Renal pelvis (tissue), 4 donors: ENCODE measurements around the gene MACROD1. TPM values are rescaled to one million over a fixed set of nuclear protein-coding genes. Genes with fewer than 3 reads are reported as not detected.
"Not testable (repeated sequence)": the region's sequence is repeated elsewhere in the genome, so short reads cannot be mapped to it uniquely, and the experiment has no call there.

ENCODE experiments used
- DNase-seq: peaks from one replicate; pipeline ENCODE4 v3.0.0-alpha.2; 2013
- polyA plus RNA-seq, 3 donors: library from polyadenylated mRNA; unstranded; fragments of 120-200 nt; gene quantifications; one replicate each; pipeline ENCODE4 v1.2.1, GENCODE V29; 2013; ENCODE audit not compliant: insufficient read length in 3 of 3

MACROD1 gene
- polyA plus RNA-seq, 3 donors = 15.2 to 18.9 (median 16.1) TPM

DNA sequence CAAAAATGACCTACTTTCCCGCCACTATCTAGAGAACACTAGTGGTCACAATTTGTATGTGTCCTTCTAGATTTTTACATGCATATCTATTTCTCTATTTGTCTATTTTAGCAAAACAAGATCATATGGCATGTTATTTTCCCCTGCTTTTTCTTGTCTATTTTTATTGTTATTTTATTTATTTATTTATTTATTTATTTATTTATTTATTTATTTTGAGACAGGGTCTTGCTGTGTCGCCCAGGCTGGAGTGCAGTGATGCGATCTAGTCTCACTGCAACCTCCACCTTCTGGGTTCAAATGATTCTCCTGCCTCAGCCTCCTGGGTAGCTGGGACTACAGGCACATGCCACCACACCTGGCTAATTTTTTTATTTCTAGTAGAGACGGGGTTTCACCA lies 202.0 kb downstream of the MACROD1 start:
- not testable (repeated sequence) for DNase-seq

DNA sequence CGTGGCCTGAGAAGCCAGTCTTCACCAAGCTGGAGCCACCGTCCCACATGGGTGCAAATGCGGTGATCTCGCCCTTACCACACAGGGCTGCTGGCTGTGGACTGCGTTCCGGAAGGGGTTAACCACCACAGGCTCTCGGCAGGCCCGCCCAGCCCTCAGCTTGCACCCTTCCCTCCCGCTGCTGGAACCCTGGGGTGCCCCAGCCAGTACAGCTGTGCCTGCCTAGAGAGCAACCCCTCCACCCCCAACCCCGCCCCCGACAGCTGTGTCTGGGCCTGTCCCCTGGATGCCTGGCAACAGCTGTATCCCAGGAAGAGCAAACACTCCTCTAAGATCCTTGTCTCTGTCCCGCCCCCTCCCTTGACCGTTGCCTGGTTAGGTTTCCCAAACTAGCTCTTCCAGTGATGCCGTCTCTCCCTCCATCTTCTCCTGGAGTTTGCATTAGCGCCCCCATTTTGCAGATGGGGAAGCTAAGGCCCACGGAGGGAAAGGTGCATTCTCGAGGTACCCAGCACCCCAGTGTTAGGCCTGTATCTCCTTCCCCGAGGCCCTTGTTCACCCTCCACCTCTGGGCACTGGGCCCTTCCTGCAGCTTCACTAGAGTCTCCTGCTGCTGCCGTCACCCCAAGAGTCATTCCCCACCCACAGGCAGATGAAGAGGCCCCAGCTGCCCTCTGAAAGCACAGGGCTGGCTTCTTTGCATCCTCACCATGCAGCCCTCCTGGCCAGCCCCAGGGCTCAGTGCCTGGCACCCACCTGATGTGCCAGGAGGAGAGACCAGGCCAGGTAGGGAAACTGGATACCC lies 204.1 kb downstream of the MACROD1 start:
- DNase-seq = peak; percentile 47

DNA sequence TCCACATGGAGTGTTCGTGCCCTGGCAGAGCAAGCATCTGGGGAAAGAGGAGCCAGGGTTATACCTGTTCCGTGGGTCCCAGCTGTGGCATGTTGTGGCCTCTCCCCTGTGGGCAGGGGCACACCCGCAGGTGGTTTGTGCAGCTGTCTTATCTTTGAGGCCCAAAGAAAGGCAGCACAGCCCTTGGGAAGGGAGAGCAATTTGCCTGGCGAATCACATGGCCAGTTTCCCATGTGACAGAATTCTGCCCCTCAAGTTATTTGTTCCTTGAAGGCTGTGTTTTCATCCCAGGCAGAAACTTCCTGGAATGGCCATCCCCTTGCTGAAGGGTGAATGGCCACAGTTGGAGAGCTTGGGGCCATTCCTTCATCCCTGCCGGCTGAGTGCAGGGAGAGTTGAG lies 207.9 kb downstream of the MACROD1 start:
- DNase-seq = no peak

DNA sequence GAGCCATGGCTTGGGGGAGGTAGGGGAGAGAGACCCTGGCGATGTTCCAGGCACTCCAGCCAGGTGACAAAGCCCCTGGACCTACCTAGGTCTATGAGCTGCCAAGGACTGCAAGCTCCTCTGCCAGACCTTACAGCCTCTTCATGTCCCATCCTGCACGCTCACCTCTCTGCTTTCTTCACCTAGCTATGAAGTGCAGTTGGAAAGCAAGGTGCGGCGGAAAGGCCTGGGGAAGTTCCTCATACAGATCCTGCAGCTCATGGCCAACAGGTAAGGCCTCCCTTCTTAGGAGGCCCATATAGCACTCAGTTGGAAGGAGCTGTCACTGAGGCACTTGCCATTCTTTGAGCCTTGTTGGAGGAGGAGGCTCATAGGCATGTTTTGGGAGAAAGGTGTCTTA lies 213.3 kb downstream of the MACROD1 start:
- DNase-seq = no peak

DNA sequence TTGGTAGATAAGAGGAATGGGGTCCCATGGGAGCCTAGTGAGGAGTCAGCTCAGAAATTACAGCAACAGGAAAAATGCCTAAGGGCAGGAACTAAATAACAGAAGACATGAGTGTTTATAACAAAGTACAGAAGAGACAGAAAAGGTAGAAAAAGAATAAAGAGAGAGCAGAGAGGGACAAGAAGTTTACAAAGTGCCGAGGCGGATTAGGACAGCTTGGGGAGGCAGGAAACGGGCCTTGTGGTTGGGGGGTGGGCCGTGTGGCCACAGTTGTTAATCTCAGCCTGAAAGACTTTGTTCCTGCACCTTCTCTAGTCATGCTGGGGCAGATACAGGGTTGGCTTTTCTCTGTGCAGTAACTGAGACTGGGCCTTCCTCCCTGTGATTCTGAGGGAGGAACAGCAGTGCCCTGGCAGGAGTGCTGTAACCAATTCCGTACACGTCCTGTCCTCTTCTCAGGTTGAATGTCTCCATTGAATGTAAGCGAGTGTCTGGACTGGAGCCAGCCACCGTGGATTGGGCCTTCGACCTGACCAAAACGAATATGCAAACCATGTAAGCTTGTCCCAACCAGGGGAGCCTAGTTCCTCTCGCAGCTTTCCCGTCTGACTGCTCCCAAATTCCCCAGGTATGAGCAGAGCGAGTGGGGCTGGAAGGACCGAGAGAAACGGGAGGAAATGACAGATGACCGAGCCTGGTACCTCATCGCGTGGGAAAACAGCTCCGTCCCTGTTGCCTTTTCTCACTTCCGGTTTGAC lies 214.0 kb downstream of the MACROD1 start:
- DNase-seq = no peak

Other genes starting within 250 kb of the MACROD1 start
- gene RCOR2, start 248.9 kb downstream of the MACROD1 start, polyA plus RNA-seq = 10 to 100 TPM; 11.4 to 16.8 (median 15.4) TPM
- 10 to 100 TPM; 28.1 to 46.4 (median 42.4) TPM for gene NAA40, start 227.1 kb downstream of the MACROD1 start, polyA plus RNA-seq
- 100 to 1,000 TPM; 264 to 345 (median 336) TPM for gene COX8A, start 191.5 kb downstream of the MACROD1 start, polyA plus RNA-seq
- gene OTUB1, start 179.7 kb downstream of the MACROD1 start, polyA plus RNA-seq = 100 to 1,000 TPM in 2 of 3 donors, 10 to 100 TPM in 1; 95.3 to 113 (median 110) TPM
- 1 to 10 TPM; 3.3 to 4.0 (median 3.4) TPM for gene FLRT1, start 130.2 kb downstream of the MACROD1 start, polyA plus RNA-seq
- 100 to 1,000 TPM; 165 to 203 (median 189) TPM for gene STIP1, start 20.1 kb upstream of the MACROD1 start, polyA plus RNA-seq
- 1 to 10 TPM; 4.7 to 7.5 (median 5.9) TPM for gene FERMT3, start 40.6 kb upstream of the MACROD1 start, polyA plus RNA-seq
- gene TRPT1, start 60.1 kb upstream of the MACROD1 start, polyA plus RNA-seq = 10 to 100 TPM; 50.9 to 53.4 (median 51.8) TPM
- 10 to 100 TPM; 27.9 to 34.4 (median 30.1) TPM for gene NUDT22, start 60.2 kb upstream of the MACROD1 start, polyA plus RNA-seq
- 10 to 100 TPM; 63.7 to 79.3 (median 69.9) TPM for gene DNAJC4, start 64.4 kb upstream of the MACROD1 start, polyA plus RNA-seq
- 100 to 1,000 TPM in 1 of 3 donors, 10 to 100 TPM in 2; 92.3 to 102 (median 92.6) TPM for gene VEGFB, start 68.5 kb upstream of the MACROD1 start, polyA plus RNA-seq
- gene FKBP2, start 75.0 kb upstream of the MACROD1 start, polyA plus RNA-seq = 100 to 1,000 TPM in 2 of 3 donors, 10 to 100 TPM in 1; 98.7 to 122 (median 101) TPM
- gene PPP1R14B, start 80.8 kb upstream of the MACROD1 start, polyA plus RNA-seq = 10 to 100 TPM; 66.6 to 98.3 (median 90.5) TPM
- gene PLCB3, start 85.4 kb upstream of the MACROD1 start, polyA plus RNA-seq = 10 to 100 TPM; 13.7 to 17.7 (median 15.8) TPM
- 10 to 100 TPM; 51.8 to 67.3 (median 61.2) TPM for gene BAD, start 118.6 kb upstream of the MACROD1 start, polyA plus RNA-seq
- gene GPR137, start 119.7 kb upstream of the MACROD1 start, polyA plus RNA-seq = 10 to 100 TPM; 44.0 to 46.2 (median 45.3) TPM
- under 1 TPM in 1 of 3 donors, not detected in 2; 0.06 TPM for gene KCNK4, start 125.2 kb upstream of the MACROD1 start, polyA plus RNA-seq
- gene CATSPERZ, start 134.2 kb upstream of the MACROD1 start, polyA plus RNA-seq = not detected
- gene ESRRA, start 139.4 kb upstream of the MACROD1 start, polyA plus RNA-seq = 10 to 100 TPM; 27.9 to 34.5 (median 30.8) TPM
- gene TRMT112, start 151.4 kb upstream of the MACROD1 start, polyA plus RNA-seq = 100 to 1,000 TPM; 242 to 262 (median 252) TPM
- gene PRDX5, start 152.0 kb upstream of the MACROD1 start, polyA plus RNA-seq = 100 to 1,000 TPM; 205 to 244 (median 225) TPM
- gene CCDC88B, start 174.1 kb upstream of the MACROD1 start, polyA plus RNA-seq = 1 to 10 TPM; 3.2 to 4.0 (median 3.4) TPM
- 10 to 100 TPM; 13.2 to 15.7 (median 14.7) TPM for gene RPS6KA4, start 193.0 kb upstream of the MACROD1 start, polyA plus RNA-seq